Smooth muscle cell (in vitro differentiated cells): ENCODE data around the gene NDUFS8. TPM values are rescaled to one million over a fixed set of nuclear protein-coding genes. Genes with fewer than 3 reads are reported as not detected.
"Not testable (repeated sequence)": the region's sequence is repeated elsewhere in the genome, so short reads cannot be mapped to it uniquely, and the experiment has no call there.

ENCODE experiments used
- DNase-seq: peaks from one replicate; lab custom pipeline; 2025; ENCODE audit not compliant: unreplicated experiment; lab: John Stamatoyannopoulos, UW
- H2AFZ ChIP-seq: fragments of 200-600 bp; sonication (generic); 2 replicates; pipeline ENCODE4 v1.6.0; 2016; ENCODE audit warnings: antibody characterized with exemption, low read depth, mild to moderate bottlenecking
- H3F3A ChIP-seq: fragments of 200-600 bp; sonication (generic); 2 replicates; pipeline ENCODE4 v1.6.0; 2017; ENCODE audit warnings: antibody characterized with exemption, low read depth
- H3K27ac ChIP-seq: fragments of 200-600 bp; sonication (generic); 2 replicates; pipeline ENCODE4 v1.5.1; 2016; ENCODE audit warnings: low read depth, mild to moderate bottlenecking
- H3K27me3 ChIP-seq: fragments of 200-600 bp; sonication (generic); 2 replicates; pipeline ENCODE4 v1.6.1; 2016; ENCODE audit warnings: low read depth, mild to moderate bottlenecking
- H3K36me3 ChIP-seq: fragments of 200-600 bp; sonication (generic); 2 replicates; pipeline ENCODE4 v1.5.1; 2016; ENCODE audit warnings: low read depth
- H3K4me1 ChIP-seq: fragments of 200-600 bp; sonication (generic); 2 replicates; pipeline ENCODE4 v1.5.1; 2016; ENCODE audit warnings: low read depth
- H3K4me2 ChIP-seq: fragments of 200-600 bp; sonication (generic); 2 replicates; pipeline ENCODE4 v1.6.0; 2016; ENCODE audit warnings: mild to moderate bottlenecking
- H3K4me3 ChIP-seq: fragments of 200-600 bp; sonication (generic); 2 replicates; pipeline ENCODE4 v1.5.1; 2016; ENCODE audit warnings: mild to moderate bottlenecking
- H3K79me2 ChIP-seq: fragments of 200-600 bp; sonication (generic); 2 replicates; pipeline ENCODE4 v1.6.0; 2016; ENCODE audit warnings: low read depth, mild to moderate bottlenecking
- H3K9ac ChIP-seq: fragments of 200-600 bp; sonication (generic); 2 replicates; pipeline ENCODE4 v1.6.0; 2016; ENCODE audit warnings: low read depth
- H3K9me3 ChIP-seq: fragments of 200-600 bp; sonication (generic); replicated peaks from 2 replicates; pipeline ENCODE4 v1.5.1; 2016; ENCODE audit warnings: low read depth
- H4K20me1 ChIP-seq: fragments of 200-600 bp; sonication (generic); 2 replicates; pipeline ENCODE4 v1.6.0; 2016; ENCODE audit warnings: low read depth
- WGBS: methylation state at CpG from one replicate; pipeline ENCODE4 v1.1.7; 2016; ENCODE audit warnings: low lambda C conversion rate; 5-methylcytosine and 5-hydroxymethylcytosine counted together
- polyA plus RNA-seq: library from polyadenylated mRNA; unstranded; fragments of >200 nt; fragmentation: Nextera tagmentation; extraction: Ambion mirVana; gene quantifications from 2 replicates; pipeline ENCODE4 v1.2.1, GENCODE V29; 2016
- total RNA-seq: library from RNA; depleted of rRNA; stranded (reverse); fragments of >200 nt; gene quantifications from 2 replicates; pipeline ENCODE4 v1.2.3, GENCODE V29; 2014
- TF ChIP-seq, protein P1 (sequence below): fragments of 200-600 bp; sonication (generic); IDR thresholded peaks from 2 replicates; pipeline ENCODE4 v1.5.1; 2017; ENCODE audit warnings: borderline replicate concordance, mild to moderate bottlenecking, antibody characterized with exemption; ENCODE audit not compliant: insufficient read depth, poor library complexity, severe bottlenecking

The NDUFS8 gene
- total RNA-seq (115 and 165 TPM in 2 replicates), polyA plus RNA-seq (302 and 314 TPM in 2 replicates)

DNA sequence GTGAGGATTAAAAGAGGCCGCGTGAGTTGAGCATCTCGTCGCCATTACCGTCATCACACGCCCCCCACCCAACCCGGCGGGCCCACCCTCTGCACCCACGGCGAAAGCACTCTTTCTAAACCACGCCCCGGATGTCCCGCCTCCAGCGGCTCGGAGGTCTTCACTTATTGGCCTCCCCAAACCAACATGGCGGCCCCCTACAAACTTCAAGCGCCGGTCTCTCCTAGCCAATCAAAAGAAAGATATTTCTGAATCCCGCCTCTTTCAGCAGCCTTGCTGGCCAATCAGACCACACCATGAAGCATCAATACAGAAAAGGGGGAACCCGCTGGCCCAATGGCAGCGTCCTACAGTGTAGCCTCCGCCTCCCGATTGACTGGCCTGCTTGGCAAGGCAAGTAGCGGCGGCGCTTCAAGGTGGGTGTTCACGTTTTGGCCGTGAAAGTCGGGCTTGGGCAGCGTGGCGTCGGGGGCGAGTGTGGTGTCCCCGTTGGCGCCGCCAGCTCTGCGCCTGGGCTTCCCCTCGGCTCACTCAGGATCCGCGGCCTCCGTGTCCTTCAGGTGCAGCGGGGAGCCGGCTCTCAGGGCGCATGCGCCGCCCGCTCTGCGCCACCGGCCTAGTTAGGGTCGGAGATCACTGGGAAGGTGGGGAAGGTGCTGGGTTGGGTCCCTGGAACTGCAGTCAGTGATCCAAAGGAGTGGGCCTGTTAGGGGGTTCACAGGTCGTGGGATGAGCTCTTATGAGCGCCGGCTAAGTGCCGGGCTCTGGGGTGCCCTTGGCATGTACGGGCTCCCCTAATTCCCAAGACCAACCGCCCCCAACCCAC is at the start of gene NDUFS8:
Gene NDUFS8 (plus strand): TSS at position 364 of the 826 bp plus-strand sequence. CDS start 1,471 bp downstream, outside the sequence.
- WGBS, result 1% methylated on average over 48 of the region's 56 CpGs
- no peaks in the 10 kb centered on the region for H3K27me3 ChIP-seq
- H4K20me1 ChIP-seq, result no peaks in the 10 kb centered on the region
- H3K36me3 ChIP-seq, result no peaks in the 10 kb centered on the region
- TF ChIP-seq, protein P1, sequence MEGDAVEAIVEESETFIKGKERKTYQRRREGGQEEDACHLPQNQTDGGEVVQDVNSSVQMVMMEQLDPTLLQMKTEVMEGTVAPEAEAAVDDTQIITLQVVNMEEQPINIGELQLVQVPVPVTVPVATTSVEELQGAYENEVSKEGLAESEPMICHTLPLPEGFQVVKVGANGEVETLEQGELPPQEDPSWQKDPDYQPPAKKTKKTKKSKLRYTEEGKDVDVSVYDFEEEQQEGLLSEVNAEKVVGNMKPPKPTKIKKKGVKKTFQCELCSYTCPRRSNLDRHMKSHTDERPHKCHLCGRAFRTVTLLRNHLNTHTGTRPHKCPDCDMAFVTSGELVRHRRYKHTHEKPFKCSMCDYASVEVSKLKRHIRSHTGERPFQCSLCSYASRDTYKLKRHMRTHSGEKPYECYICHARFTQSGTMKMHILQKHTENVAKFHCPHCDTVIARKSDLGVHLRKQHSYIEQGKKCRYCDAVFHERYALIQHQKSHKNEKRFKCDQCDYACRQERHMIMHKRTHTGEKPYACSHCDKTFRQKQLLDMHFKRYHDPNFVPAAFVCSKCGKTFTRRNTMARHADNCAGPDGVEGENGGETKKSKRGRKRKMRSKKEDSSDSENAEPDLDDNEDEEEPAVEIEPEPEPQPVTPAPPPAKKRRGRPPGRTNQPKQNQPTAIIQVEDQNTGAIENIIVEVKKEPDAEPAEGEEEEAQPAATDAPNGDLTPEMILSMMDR, result no peak
- peaks cover 17% of the 10 kb centered on the region for H3K4me1 ChIP-seq
- peak; percentile 75 for DNase-seq
- H3K4me2 ChIP-seq, result peak within 1 kb of the TSS; percentile 94
- peak within 1 kb of the TSS; percentile 90 for H3K27ac ChIP-seq
- H3F3A ChIP-seq, result peaks cover 11% of the 10 kb centered on the region
- peak within 1 kb of the TSS; percentile 58 for H3K4me3 ChIP-seq
- peaks cover 16% of the 10 kb centered on the region for H3K79me2 ChIP-seq
- peak within 1 kb of the TSS; percentile 23 for H2AFZ ChIP-seq
- no peaks in the 10 kb centered on the region for H3K9me3 ChIP-seq
- peak within 1 kb of the TSS; percentile 84 for H3K9ac ChIP-seq

DNA sequence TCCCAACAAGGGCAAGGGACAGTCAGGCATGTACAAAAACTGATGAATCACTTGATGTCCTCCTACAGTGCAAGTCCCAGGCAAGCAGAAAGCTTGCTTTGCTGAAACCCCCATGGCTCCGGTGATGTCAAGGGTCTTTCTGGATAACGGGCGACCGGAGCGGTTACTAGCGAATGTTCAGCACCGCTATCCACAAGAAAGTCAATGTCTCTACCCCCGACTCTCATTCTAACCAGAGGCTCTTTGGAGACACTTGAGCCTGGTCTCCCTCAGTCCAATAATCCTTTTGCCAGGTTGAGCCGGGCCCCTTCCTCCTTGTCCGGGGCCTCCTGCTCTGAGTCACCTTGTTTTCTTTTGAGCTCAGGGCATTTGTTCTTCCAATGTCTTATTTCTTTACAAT is 49.3 kb upstream of the NDUFS8 start:
- H4K20me1 ChIP-seq, H3K9ac ChIP-seq, H3K9me3 ChIP-seq, H3K4me3 ChIP-seq, H3K79me2 ChIP-seq, H3K27ac ChIP-seq, H3K27me3 ChIP-seq, H2AFZ ChIP-seq, H3K4me1 ChIP-seq, H3F3A ChIP-seq, H3K4me2 ChIP-seq, DNase-seq, H3K36me3 ChIP-seq: not testable (repeated sequence)
- 90% methylated on average over 10 of the region's 10 CpGs for WGBS

DNA sequence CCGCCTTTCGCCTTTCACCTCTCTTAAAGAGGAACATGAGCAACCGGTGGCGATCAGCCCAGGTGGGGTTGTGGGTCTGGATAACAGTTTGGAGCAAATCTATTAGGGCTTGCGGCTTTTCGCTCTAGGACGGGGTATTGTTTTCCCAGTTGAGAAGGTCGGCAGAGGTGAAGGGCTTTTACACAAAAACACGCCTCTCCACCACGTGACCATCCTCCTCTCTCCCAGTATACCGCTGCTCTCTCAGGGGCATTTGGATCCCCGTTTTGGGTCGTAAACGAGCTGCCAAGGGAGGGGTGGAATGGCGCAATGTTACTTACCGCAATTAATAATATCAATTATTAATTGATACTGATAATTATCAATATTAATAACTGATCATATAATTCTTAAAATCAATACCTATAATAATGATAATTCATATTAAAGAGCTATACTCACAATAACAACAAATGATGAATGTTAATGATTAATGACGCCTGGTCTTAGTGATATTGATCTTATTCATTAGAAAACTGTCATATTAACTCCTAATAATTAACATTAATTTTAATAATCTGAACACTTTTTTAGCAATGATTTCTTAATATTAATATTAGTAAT is 48.1 kb upstream of the NDUFS8 start:
- H3K9ac ChIP-seq, DNase-seq, H3K27ac ChIP-seq, H3K79me2 ChIP-seq, H3K4me3 ChIP-seq, H4K20me1 ChIP-seq, H3K4me2 ChIP-seq, H3K4me1 ChIP-seq, H3K27me3 ChIP-seq, H2AFZ ChIP-seq, H3K9me3 ChIP-seq, H3K36me3 ChIP-seq, H3F3A ChIP-seq: not testable (repeated sequence)
- WGBS, result 92% methylated on average over 17 of the region's 17 CpGs

DNA sequence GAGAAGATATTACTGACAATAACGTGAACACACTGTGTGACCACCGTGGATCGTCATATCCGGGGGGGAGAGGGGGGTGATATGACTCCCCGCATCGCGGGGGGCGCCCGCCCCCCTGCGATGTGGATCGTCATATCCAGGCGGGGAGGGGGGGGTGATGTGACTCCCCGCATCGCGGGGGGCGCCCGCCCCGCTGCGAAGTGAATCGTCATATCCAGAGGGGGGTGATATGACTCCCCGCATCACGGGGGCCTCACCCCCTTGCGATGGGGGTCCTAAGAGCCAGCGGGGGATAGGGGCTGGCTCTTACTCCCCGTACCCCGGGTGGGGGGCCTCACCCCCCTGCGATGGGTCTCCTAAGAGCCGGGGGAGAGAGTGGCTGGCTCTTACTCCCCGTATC is 46.5 kb upstream of the NDUFS8 start:
- 92% methylated on average over 23 of the region's 29 CpGs for WGBS
- TF ChIP-seq, protein P1, result no peak

DNA sequence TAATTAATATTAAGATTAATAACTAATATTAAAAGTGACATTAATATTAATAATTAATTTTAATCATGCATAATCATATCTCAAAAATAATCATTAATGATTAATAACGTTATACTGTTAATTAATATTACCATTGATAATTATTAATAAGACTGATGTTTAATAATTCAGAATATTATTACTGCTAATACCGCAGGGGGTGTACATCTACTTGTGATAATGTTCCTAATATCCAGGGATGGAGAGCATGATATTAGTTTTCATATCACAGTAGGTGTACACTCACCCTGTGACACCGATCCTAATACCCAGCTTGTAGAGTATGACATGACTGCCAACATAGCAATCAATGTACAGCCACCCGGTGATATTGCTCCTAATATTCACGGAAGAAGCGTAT is 45.2 kb upstream of the NDUFS8 start:
- not testable (repeated sequence) for H3K27ac ChIP-seq, H4K20me1 ChIP-seq, H3K9me3 ChIP-seq, H3K4me3 ChIP-seq, H3K79me2 ChIP-seq, H3K27me3 ChIP-seq, H3K4me2 ChIP-seq, H3K36me3 ChIP-seq, H3F3A ChIP-seq, H2AFZ ChIP-seq, H3K9ac ChIP-seq, H3K4me1 ChIP-seq, DNase-seq
- WGBS, result 91% methylated on average over 6 of the region's 6 CpGs

More for the DNA sequence above, 46.5 kb upstream of the NDUFS8 start:
- H3K79me2 ChIP-seq, result no peaks in the 10 kb centered on the region
- H3F3A ChIP-seq, result no peaks in the 10 kb centered on the region
- H3K27me3 ChIP-seq, result no peaks in the 10 kb centered on the region
- H3K4me3 ChIP-seq, result no peak overlapping the region
- no peak overlapping the region for H3K9ac ChIP-seq
- no peaks in the 10 kb centered on the region for H3K9me3 ChIP-seq
- H3K4me1 ChIP-seq, result no peaks in the 10 kb centered on the region
- no peaks in the 10 kb centered on the region for H4K20me1 ChIP-seq
- H3K4me2 ChIP-seq, result no peak overlapping the region
- no peak for DNase-seq
- no peak overlapping the region for H3K27ac ChIP-seq
- no peaks in the 10 kb centered on the region for H3K36me3 ChIP-seq
- no peak overlapping the region for H2AFZ ChIP-seq

DNA sequence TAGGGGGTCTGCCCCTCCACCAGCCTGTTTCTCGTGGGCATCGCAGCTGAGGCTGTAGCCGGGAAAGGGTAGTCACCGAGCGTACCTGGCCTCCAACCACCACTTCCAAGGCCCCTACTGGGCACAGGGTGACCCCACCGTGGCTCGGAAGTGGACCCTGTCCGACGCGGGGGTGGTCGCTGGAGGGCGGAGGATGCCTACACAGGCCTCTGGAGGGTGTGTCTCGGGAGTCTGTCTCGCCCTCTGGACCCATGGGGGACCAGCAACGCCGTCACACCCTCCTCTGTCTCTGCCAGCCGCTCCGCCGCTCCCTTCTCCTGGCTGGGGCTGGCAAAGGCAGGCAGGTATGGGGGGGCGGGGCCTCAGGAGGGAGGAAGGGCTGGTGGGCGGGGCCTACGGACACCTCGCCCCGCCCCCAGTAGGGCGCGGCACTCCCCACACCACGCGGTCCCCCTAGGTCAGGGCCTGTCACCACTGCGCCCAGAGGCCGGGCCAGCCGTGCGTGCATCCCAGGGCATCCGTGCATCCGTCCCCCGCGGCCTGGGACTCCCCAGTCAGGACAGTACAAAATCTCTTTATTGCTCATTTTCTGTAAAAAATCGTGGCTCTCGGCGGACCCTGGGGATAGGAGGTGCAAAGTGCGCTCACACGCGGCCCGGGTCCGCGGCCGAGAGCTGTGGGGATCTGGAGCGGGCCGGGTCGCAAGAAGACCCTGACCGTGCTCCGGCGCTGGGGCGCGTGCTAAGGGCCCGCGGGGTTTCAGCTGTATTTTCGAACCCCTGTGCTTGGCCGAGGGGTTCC is 39.7 kb upstream of the NDUFS8 start:
- 11% methylated on average over 38 of the region's 58 CpGs for WGBS
- H3F3A ChIP-seq, H3K36me3 ChIP-seq, H3K79me2 ChIP-seq, H3K4me1 ChIP-seq, H2AFZ ChIP-seq, H3K9ac ChIP-seq, H3K27me3 ChIP-seq, H3K9me3 ChIP-seq, H3K27ac ChIP-seq, DNase-seq, H4K20me1 ChIP-seq: not testable (repeated sequence)
- H3K4me3 ChIP-seq, result peak overlapping the region; percentile 30
- H3K4me2 ChIP-seq, result peak overlapping the region; percentile 68
